SK-N-SH (cell line): ENCODE results near the gene ZNF790.

Source experiments
- POLR2AphosphoS5 ChIP-seq: IDR thresholded peaks from 2 replicates; pipeline ENCODE4 v1.6.1; 2012; ENCODE audit warnings: low read depth, low read length
- RCOR1 ChIP-seq: fragments of 150-350 bp; IDR thresholded peaks from 2 replicates; pipeline ENCODE4 v1.6.1; 2017; ENCODE audit warnings: antibody characterized with exemption, low read length
- SMC3 ChIP-seq: IDR thresholded peaks from 2 replicates; pipeline ENCODE4 v1.6.1; 2012; ENCODE audit warnings: low read depth, low read length, improper control_type of control experiment
- TAF1 ChIP-seq: IDR thresholded peaks from 2 replicates; pipeline ENCODE4 v1.6.1; 2012; ENCODE audit warnings: low read depth, mild to moderate bottlenecking, low read length, moderate library complexity, borderline replicate concordance
- TF ChIP-seq, protein P1 (sequence below): fragments of 200-600 bp; sonication (generic); IDR thresholded peaks from 2 replicates; pipeline ENCODE4 v1.6.1; 2017; ENCODE audit warnings: antibody characterized with exemption, mild to moderate bottlenecking, moderate library complexity
- TF ChIP-seq, protein P2 (sequence below): fragments of 150-350 bp; IDR thresholded peaks from 2 replicates; pipeline ENCODE4 v1.6.1; 2016; ENCODE audit warnings: mild to moderate bottlenecking, low read depth, low read length

DNA sequence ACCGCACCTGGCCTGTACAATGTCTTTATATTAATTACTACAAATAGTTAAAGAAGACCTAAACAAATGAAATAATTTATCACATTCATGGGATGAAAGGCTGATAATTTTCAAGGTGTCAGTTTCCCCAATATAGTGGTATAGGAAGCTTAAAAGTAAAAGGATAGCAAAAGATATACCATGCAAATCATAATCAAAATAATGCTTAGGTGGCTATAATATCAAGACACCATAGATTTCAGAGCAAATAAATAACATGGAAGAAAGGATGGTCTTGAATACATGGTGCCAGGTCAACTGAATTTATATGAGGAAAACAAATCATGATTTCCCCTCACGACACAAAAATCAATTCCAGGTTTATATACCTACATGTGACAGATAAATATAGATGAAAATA, 4.8 kb downstream of the ZNF790 start:
- TF ChIP-seq, protein P1, sequence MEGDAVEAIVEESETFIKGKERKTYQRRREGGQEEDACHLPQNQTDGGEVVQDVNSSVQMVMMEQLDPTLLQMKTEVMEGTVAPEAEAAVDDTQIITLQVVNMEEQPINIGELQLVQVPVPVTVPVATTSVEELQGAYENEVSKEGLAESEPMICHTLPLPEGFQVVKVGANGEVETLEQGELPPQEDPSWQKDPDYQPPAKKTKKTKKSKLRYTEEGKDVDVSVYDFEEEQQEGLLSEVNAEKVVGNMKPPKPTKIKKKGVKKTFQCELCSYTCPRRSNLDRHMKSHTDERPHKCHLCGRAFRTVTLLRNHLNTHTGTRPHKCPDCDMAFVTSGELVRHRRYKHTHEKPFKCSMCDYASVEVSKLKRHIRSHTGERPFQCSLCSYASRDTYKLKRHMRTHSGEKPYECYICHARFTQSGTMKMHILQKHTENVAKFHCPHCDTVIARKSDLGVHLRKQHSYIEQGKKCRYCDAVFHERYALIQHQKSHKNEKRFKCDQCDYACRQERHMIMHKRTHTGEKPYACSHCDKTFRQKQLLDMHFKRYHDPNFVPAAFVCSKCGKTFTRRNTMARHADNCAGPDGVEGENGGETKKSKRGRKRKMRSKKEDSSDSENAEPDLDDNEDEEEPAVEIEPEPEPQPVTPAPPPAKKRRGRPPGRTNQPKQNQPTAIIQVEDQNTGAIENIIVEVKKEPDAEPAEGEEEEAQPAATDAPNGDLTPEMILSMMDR = no peak
- TF ChIP-seq, protein P2, sequence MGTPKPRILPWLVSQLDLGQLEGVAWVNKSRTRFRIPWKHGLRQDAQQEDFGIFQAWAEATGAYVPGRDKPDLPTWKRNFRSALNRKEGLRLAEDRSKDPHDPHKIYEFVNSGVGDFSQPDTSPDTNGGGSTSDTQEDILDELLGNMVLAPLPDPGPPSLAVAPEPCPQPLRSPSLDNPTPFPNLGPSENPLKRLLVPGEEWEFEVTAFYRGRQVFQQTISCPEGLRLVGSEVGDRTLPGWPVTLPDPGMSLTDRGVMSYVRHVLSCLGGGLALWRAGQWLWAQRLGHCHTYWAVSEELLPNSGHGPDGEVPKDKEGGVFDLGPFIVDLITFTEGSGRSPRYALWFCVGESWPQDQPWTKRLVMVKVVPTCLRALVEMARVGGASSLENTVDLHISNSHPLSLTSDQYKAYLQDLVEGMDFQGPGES = no peak
- TF ChIP-seq POLR2AphosphoS5 (no peak), RCOR1 (no peak), SMC3 (no peak), TAF1 (no peak)
